SK-N-SH (cell line): Measurements from ENCODE around the gene EPB41L2. TPM values are rescaled to one million over a fixed set of nuclear protein-coding genes. Genes with fewer than 3 reads are reported as not detected.

Experiments
- CTCF ChIA-PET: fragments of 300-600, 350-600 bp; formaldehyde crosslinking; extraction: SDS; loops from one replicate; lab custom pipeline; 2021; lab: Yijun Ruan, JAX
- POLR2A ChIA-PET: fragments of 350-600 bp; sonication (Branson Sonifier 250); formaldehyde crosslinking; extraction: SDS; loops from one replicate; lab custom pipeline; 2020; ENCODE audit warnings: antibody characterized with exemption, inconsistent platforms; lab: Yijun Ruan, JAX
- DNase-seq: peaks from one replicate; pipeline ENCODE4 v3.0.0; 2012
- H2AFZ ChIP-seq: fragments of 200-600 bp; sonication (generic); 2 replicates; pipeline ENCODE4 v1.8.1; 2016; ENCODE audit warnings: antibody characterized with exemption, mild to moderate bottlenecking, low read depth
- H3F3A ChIP-seq: fragments of 200-600 bp; sonication (generic); replicated peaks from 2 replicates; pipeline ENCODE3; 2016; ENCODE audit warnings: antibody characterized with exemption, mild to moderate bottlenecking; ENCODE audit not compliant: insufficient read depth
- H3K27ac ChIP-seq, 2 experiments: fragments of 200-500 bp in 1 of 2; fragments of 200-600 bp in 1 of 2; sonication (Bioruptor generic) in 1 of 2; sonication (generic), shearing (Covaris generic) in 1 of 2; 2 replicates each; pipeline versions ENCODE4 v1.5.1 to v1.6.1; 2014 to 2016; ENCODE audit warnings: low read depth in 2 of 2, inconsistent platforms in 1 of 2, low read length in 1 of 2, mild to moderate bottlenecking in 1 of 2, mixed read lengths in 1 of 2
- H3K27me3 ChIP-seq: fragments of 200-600 bp; sonication (generic), shearing (Covaris generic); 2 replicates; pipeline ENCODE4 v1.6.1; 2016; ENCODE audit warnings: mixed run types; ENCODE audit not compliant: insufficient read depth
- H3K36me3 ChIP-seq, 2 experiments: fragments of 200-500 bp in 1 of 2; fragments of 200-600 bp in 1 of 2; sonication (Bioruptor generic) in 1 of 2; sonication (generic) in 1 of 2; replicated peaks in 1 of 2; 2 replicates each; pipeline versions ENCODE3 to v1.5.1; 2014 to 2016; ENCODE audit warnings: low read length in 1 of 2, mild to moderate bottlenecking in 1 of 2; ENCODE audit not compliant: insufficient read depth in 2 of 2, control insufficient read depth in 1 of 2
- H3K4me1 ChIP-seq, 2 experiments: fragments of 200-500 bp in 1 of 2; fragments of 200-600 bp in 1 of 2; sonication (Bioruptor generic) in 1 of 2; sonication (generic), shearing (Covaris generic) in 1 of 2; 2 replicates each; pipeline versions ENCODE4 v1.5.1 to v1.6.1; 2014 to 2016; ENCODE audit warnings: low read depth in 1 of 2, low read length in 1 of 2, mixed run types in 1 of 2; ENCODE audit not compliant: insufficient read depth in 2 of 2, control insufficient read depth in 1 of 2
- H3K4me2 ChIP-seq: fragments of 200-600 bp; sonication (generic), shearing (Covaris generic); 2 replicates; pipeline ENCODE4 v1.6.1; 2017; ENCODE audit warnings: mixed run types
- H3K4me3 ChIP-seq, 2 experiments: fragments of 200-500 bp in 1 of 2; fragments of 200-600 bp in 1 of 2; sonication (Bioruptor generic) in 1 of 2; sonication (generic), shearing (Covaris generic) in 1 of 2; 2 replicates each; pipeline versions ENCODE4 v1.5.1 to v1.8.1; 2014 to 2016; ENCODE audit warnings: low read depth in 2 of 2, inconsistent platforms in 1 of 2, low read length in 1 of 2, mild to moderate bottlenecking in 1 of 2, mixed read lengths in 1 of 2, moderate library complexity in 1 of 2
- H3K79me2 ChIP-seq: fragments of 200-600 bp; sonication (generic); 2 replicates; pipeline ENCODE4 v1.8.1; 2017; ENCODE audit warnings: mild to moderate bottlenecking; ENCODE audit not compliant: insufficient read depth
- H3K9ac ChIP-seq: fragments of 200-600 bp; sonication (generic); 2 replicates; pipeline ENCODE4 v1.6.1; 2017; ENCODE audit warnings: mixed run types
- H3K9me2 ChIP-seq: fragments of 200-600 bp; sonication (generic); 2 replicates; pipeline ENCODE4 v1.6.1; 2017; ENCODE audit warnings: mixed run types
- H3K9me3 ChIP-seq: fragments of 200-600 bp; sonication (generic); 2 replicates; pipeline ENCODE4 v1.6.1; 2017; ENCODE audit warnings: mixed run types, mild to moderate bottlenecking, moderate library complexity
- H4K20me1 ChIP-seq: fragments of 200-600 bp; sonication (generic); 2 replicates; pipeline ENCODE4 v1.6.1; 2017; ENCODE audit warnings: mild to moderate bottlenecking, mixed run types; ENCODE audit not compliant: insufficient read depth
- CHD2 ChIP-seq: fragments of 150-350 bp; IDR thresholded peaks from 2 replicates; pipeline ENCODE4 v1.6.1; 2018; ENCODE audit warnings: low read length; ENCODE audit not compliant: partially characterized antibody
- CTCF ChIP-seq: fragments of 200-600 bp; sonication (generic); IDR thresholded peaks from 2 replicates; pipeline ENCODE4 v1.6.1; 2017; ENCODE audit warnings: antibody characterized with exemption, mild to moderate bottlenecking, moderate library complexity
- EZH2phosphoT487 ChIP-seq: fragments of 200-600 bp; sonication (generic); IDR thresholded peaks from 2 replicates; pipeline ENCODE4 v1.6.1; 2017; ENCODE audit warnings: low read depth, mixed run types, mild to moderate bottlenecking, antibody characterized with exemption, moderate library complexity, borderline replicate concordance
- FOSL2 ChIP-seq: IDR thresholded peaks from 2 replicates; pipeline ENCODE4 v1.4.0; 2012; ENCODE audit warnings: low read depth, mild to moderate bottlenecking, moderate library complexity, borderline replicate concordance
- FOXJ3 ChIP-seq: sonication (generic); formaldehyde crosslinking; IDR thresholded peaks from 2 replicates; pipeline ENCODE4 v1.5.1; 2020; ENCODE audit warnings: mild to moderate bottlenecking, missing genetic modification reagents
- MXI1 ChIP-seq: IDR thresholded peaks from 2 replicates; pipeline ENCODE4 v1.6.1; 2012; ENCODE audit warnings: mild to moderate bottlenecking, low read depth, low read length, improper control_type of control experiment
- NFIC ChIP-seq: IDR thresholded peaks from 2 replicates; pipeline ENCODE4 v1.4.0; 2012; ENCODE audit warnings: borderline replicate concordance
- NRF1 ChIP-seq: IDR thresholded peaks from 2 replicates; pipeline ENCODE4 v1.6.1; 2012; ENCODE audit warnings: low read depth, mild to moderate bottlenecking, low read length
- POLR2AphosphoS5 ChIP-seq: IDR thresholded peaks from 2 replicates; pipeline ENCODE4 v1.6.1; 2012; ENCODE audit warnings: low read depth, low read length
- RAD21 ChIP-seq: IDR thresholded peaks from 2 replicates; pipeline ENCODE4 v1.6.1; 2012; ENCODE audit warnings: mild to moderate bottlenecking, low read length
- RFX5 ChIP-seq: IDR thresholded peaks from 2 replicates; pipeline ENCODE4 v1.6.1; 2012; ENCODE audit warnings: mild to moderate bottlenecking, improper control_type of control experiment, low read length
- RXRA ChIP-seq: IDR thresholded peaks from 2 replicates; pipeline ENCODE4 v1.4.0; 2012; ENCODE audit warnings: low read depth, mild to moderate bottlenecking, borderline replicate concordance
- SMC3 ChIP-seq: IDR thresholded peaks from 2 replicates; pipeline ENCODE4 v1.6.1; 2012; ENCODE audit warnings: low read depth, low read length, improper control_type of control experiment
- TAF1 ChIP-seq: IDR thresholded peaks from 2 replicates; pipeline ENCODE4 v1.6.1; 2012; ENCODE audit warnings: low read depth, mild to moderate bottlenecking, low read length, moderate library complexity, borderline replicate concordance
- TCF12 ChIP-seq: IDR thresholded peaks from 2 replicates; pipeline ENCODE4 v1.4.0; 2012
- TEAD4 ChIP-seq: IDR thresholded peaks from 2 replicates; pipeline ENCODE4 v1.4.0; 2012; ENCODE audit warnings: mild to moderate bottlenecking, borderline replicate concordance; ENCODE audit not compliant: insufficient read depth
- USF1 ChIP-seq: IDR thresholded peaks from 2 replicates; pipeline ENCODE4 v1.4.0; 2012; ENCODE audit warnings: low read depth, borderline replicate concordance
- YY1 ChIP-seq: IDR thresholded peaks from 2 replicates; pipeline ENCODE4 v1.4.0; 2012; ENCODE audit warnings: low read depth, mild to moderate bottlenecking
- whole genome bisulfite sequencing: methylation state at CpG from one replicate; pipeline ENCODE4 v1.1.6; 2017; ENCODE audit warnings: low lambda C conversion rate; 5-methylcytosine and 5-hydroxymethylcytosine counted together
- polyA plus RNA-seq, 3 experiments: library from polyadenylated mRNA; depleted of rRNA; stranded (reverse); fragments of >200 nt; gene quantifications; 2 replicates each; pipeline ENCODE4 v1.2.3, GENCODE V29; 2012
- TF ChIP-seq, protein P1 (sequence below): IDR thresholded peaks from 2 replicates; pipeline ENCODE4; 2012
- TF ChIP-seq, protein P2 (sequence below): fragments of 150-350 bp; IDR thresholded peaks from 2 replicates; pipeline ENCODE4 v1.6.1; 2016; ENCODE audit warnings: mild to moderate bottlenecking, low read depth, low read length

EPB41L2 gene
- polyA plus RNA-seq, 1 of the 3 experiments (the other 2 are of a cell fraction): 1.4 TPM

DNA sequence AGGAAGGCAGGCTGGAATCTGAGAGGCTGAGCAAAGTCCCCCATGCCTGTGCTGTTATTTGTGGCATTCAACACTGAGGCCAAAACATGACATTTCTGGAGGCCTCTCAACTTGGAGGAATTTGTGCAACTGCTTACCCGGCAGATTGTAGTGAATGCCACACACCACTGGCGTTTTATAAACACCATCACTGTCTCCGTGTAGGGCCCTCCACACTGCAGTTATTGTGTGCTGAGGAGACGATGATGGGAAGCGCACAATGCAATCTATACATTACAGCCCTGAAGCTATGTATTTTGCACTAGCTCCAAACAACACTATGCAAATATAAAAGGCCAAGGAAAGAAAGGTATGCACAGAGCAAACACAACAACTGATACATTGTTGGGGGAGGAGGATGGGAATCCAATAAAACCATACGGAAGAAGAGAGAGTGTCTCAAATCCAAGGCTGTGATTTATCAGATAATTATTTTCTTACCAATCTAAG is 129.3 kb downstream of the EPB41L2 start:
- H3F3A ChIP-seq: no peaks in the 10 kb centered on the region
- H4K20me1 ChIP-seq: no peaks in the 10 kb centered on the region
- H3K9me2 ChIP-seq: no peaks in the 10 kb centered on the region
- no peak overlapping the region for H3K9ac ChIP-seq
- DNase-seq: no peak
- TF ChIP-seq, protein P1, sequence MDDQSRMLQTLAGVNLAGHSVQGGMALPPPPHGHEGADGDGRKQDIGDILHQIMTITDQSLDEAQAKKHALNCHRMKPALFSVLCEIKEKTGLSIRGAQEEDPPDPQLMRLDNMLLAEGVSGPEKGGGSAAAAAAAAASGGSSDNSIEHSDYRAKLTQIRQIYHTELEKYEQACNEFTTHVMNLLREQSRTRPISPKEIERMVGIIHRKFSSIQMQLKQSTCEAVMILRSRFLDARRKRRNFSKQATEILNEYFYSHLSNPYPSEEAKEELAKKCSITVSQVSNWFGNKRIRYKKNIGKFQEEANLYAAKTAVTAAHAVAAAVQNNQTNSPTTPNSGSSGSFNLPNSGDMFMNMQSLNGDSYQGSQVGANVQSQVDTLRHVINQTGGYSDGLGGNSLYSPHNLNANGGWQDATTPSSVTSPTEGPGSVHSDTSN: no peak
- no peak for TF ChIP-seq SMC3
- TF ChIP-seq MXI1: no peak
- no peak for TF ChIP-seq RXRA
- no peak for TF ChIP-seq TAF1
- TF ChIP-seq YY1: no peak
- TF ChIP-seq CHD2: no peak
- no peak for TF ChIP-seq TCF12
- TF ChIP-seq, protein P2, sequence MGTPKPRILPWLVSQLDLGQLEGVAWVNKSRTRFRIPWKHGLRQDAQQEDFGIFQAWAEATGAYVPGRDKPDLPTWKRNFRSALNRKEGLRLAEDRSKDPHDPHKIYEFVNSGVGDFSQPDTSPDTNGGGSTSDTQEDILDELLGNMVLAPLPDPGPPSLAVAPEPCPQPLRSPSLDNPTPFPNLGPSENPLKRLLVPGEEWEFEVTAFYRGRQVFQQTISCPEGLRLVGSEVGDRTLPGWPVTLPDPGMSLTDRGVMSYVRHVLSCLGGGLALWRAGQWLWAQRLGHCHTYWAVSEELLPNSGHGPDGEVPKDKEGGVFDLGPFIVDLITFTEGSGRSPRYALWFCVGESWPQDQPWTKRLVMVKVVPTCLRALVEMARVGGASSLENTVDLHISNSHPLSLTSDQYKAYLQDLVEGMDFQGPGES: no peak
- no peak for TF ChIP-seq USF1
- no peak for TF ChIP-seq RAD21
- TF ChIP-seq CTCF: no peak
- no peak for TF ChIP-seq NRF1
- no peak for TF ChIP-seq TEAD4
- no peak for TF ChIP-seq FOSL2
- TF ChIP-seq POLR2AphosphoS5: no peak
- TF ChIP-seq NFIC: no peak
- TF ChIP-seq FOXJ3 (CRISPR knock-in tag): no peak
- no peak for TF ChIP-seq RFX5
- TF ChIP-seq EZH2phosphoT487: no peak
- ChIA-PET POLR2A (no interaction called here), CTCF (no interaction called here)
- H3K79me2 ChIP-seq: no peaks in the 10 kb centered on the region
- no peak overlapping the region for H3K27ac ChIP-seq
- H3K4me2 ChIP-seq: no peak overlapping the region
- H3K36me3 ChIP-seq: no peaks in the 10 kb centered on the region
- WGBS: 5% methylated on average over 4 of the region's 6 CpGs
- H2AFZ ChIP-seq: no peak overlapping the region
- H3K9me3 ChIP-seq: no peaks in the 10 kb centered on the region
- no peak overlapping the region for H3K4me3 ChIP-seq
- peaks cover 0 to 6% of the 10 kb centered on the region in 2 experiments; a peak in 1 of 4 replicates for H3K4me1 ChIP-seq
- H3K27me3 ChIP-seq: 0 out of 2 replicates have a peak, but pooled peaks cover 8% of the 10 kb centered on the region
